ENCODE data around the gene MYL7.

GRCh38 chr7:44139311-44140010 is 1.7 kb downstream of the MYL7 start:
- no peak for TF ChIP-seq CTCF (IDR thresholded peaks at IDR 0.05)
- TF ChIP-seq EP300 (IDR thresholded peaks at IDR 0.05) = no peak
- TF ChIP-seq POLR2A (IDR thresholded peaks at IDR 0.05) = no peak

All from tibial nerve (tissue), 4 donors.